HepG2 (cell line): ENCODE data around the gene PLEKHM2. TPM values are rescaled to one million over a fixed set of nuclear protein-coding genes. Genes with fewer than 3 reads are reported as not detected.

Experiments
- ATAC-seq: fragments of 200-7000 bp; cut with Tn5 transposase; 3 replicates; pipeline ENCODE4 v1.9.1; 2020; ENCODE audit warnings: mild to moderate bottlenecking, moderate library complexity
- BruUV-seq: library from RNA; stranded (reverse); fragments of 400-500 nt; replicated peaks from 2 replicates; lab custom pipeline; 2021; lab: Mats Ljungman, UMichigan
- CTCF ChIA-PET: fragments of 300-600 bp; formaldehyde crosslinking; extraction: SDS; loops from one replicate; lab custom pipeline; 2021; ENCODE audit warnings: low total read pairs, inconsistent platforms, low intra/inter-chr PET ratio; lab: Yijun Ruan, JAX
- POLR2A ChIA-PET: fragments of 350-600 bp; sonication (Branson Sonifier 250); formaldehyde crosslinking; loops from one replicate; lab custom pipeline; 2020; ENCODE audit warnings: antibody characterized with exemption, inconsistent platforms; lab: Yijun Ruan, JAX
- DNase-seq: peaks from one replicate; pipeline ENCODE4 v3.0.0-alpha.2; 2015; ENCODE audit warnings: low spot score
- FAIRE-seq: peaks from 3 replicates; lab custom pipeline; 2011; peaks lifted over from hg19 to GRCh38; lab: Jason Lieb, UNC
- H2AFZ ChIP-seq: one replicate; pipeline ENCODE4 v1.6.1; 2011; ENCODE audit warnings: low read length, inconsistent platforms
- H3K27ac ChIP-seq: fragments of 300-600 bp; 3 replicates; pipeline ENCODE4 v1.8.0; 2011; ENCODE audit warnings: mixed run types, mild to moderate bottlenecking, mixed read lengths, low read length, inconsistent platforms; ENCODE audit not compliant: insufficient read depth; ENCODE audit errors: extremely low read length
- H3K27me3 ChIP-seq, 2 experiments: fragments of 200-600 bp in 1 of 2; 2 replicates in 1 of 2; 3 replicates in 1 of 2; pipeline versions ENCODE4 v1.6.0 to v1.8.0; 2011; ENCODE audit warnings: low read length in 2 of 2, mild to moderate bottlenecking in 2 of 2, moderate library complexity in 2 of 2, inconsistent platforms in 1 of 2; ENCODE audit not compliant: insufficient read depth in 2 of 2, control insufficient read depth in 1 of 2
- H3K36me3 ChIP-seq, 2 experiments: fragments of 200-600 bp in 1 of 2; replicated peaks in 1 of 2; 2 replicates in 1 of 2; 3 replicates in 1 of 2; pipeline versions ENCODE4 v1.5.1 to v1.8.0; 2011; ENCODE audit warnings: low read length in 2 of 2, inconsistent platforms in 1 of 2; ENCODE audit not compliant: insufficient read depth in 2 of 2, control insufficient read depth in 1 of 2
- H3K4me1 ChIP-seq: 2 replicates; pipeline ENCODE4 v1.5.1; 2012; ENCODE audit warnings: low read length, inconsistent platforms; ENCODE audit not compliant: insufficient read depth
- H3K4me2 ChIP-seq: 2 replicates; pipeline ENCODE4 v1.6.0; 2011; ENCODE audit warnings: low read depth, low read length, inconsistent platforms
- H3K4me3 ChIP-seq, 3 experiments: fragments of 200-600 bp in 1 of 3; sonication (generic), shearing (Covaris generic) in 1 of 3; replicated peaks in 1 of 3; 2 replicates each; pipeline ENCODE4 v1.5.1; 2011 to 2016; ENCODE audit warnings: low read length in 3 of 3, inconsistent platforms in 2 of 3, low read depth in 2 of 3, mild to moderate bottlenecking in 2 of 3, control low read depth in 1 of 3, mixed read lengths in 1 of 3; ENCODE audit not compliant: insufficient read depth in 1 of 3
- H3K79me2 ChIP-seq: one replicate; pipeline ENCODE4 v1.6.1; 2011; ENCODE audit warnings: low read length, inconsistent platforms; ENCODE audit not compliant: insufficient read depth
- H3K9ac ChIP-seq: 2 replicates; pipeline ENCODE4 v1.6.0; 2011; ENCODE audit warnings: mild to moderate bottlenecking, low read depth, low read length, inconsistent platforms; ENCODE audit not compliant: insufficient read depth
- H3K9me3 ChIP-seq: 2 replicates; pipeline ENCODE4 v1.5.1; 2012; ENCODE audit warnings: mild to moderate bottlenecking, low read length
- H4K20me1 ChIP-seq: 2 replicates; pipeline ENCODE4 v1.6.0; 2011; ENCODE audit warnings: inconsistent platforms, mild to moderate bottlenecking, low read length, moderate library complexity; ENCODE audit not compliant: insufficient read depth
- ARNTL ChIP-seq: sonication (generic); formaldehyde crosslinking; IDR thresholded peaks from 2 replicates; pipeline ENCODE4 v1.4.0; 2020; ENCODE audit warnings: mild to moderate bottlenecking, missing genetic modification reagents
- KLF16 ChIP-seq, 2 experiments: sonication (generic) in 1 of 2; formaldehyde crosslinking in 1 of 2; IDR thresholded peaks; 2 replicates each; pipeline versions ENCODE4 v1.6.1 to v1.8.0; 2016 to 2023; ENCODE audit warnings: missing genetic modification reagents in 2 of 2, missing compliant biosample characterization in 1 of 2
- RXRA ChIP-seq: sonication (generic); formaldehyde crosslinking; IDR thresholded peaks from 2 replicates; pipeline ENCODE4 v1.5.1; 2020; ENCODE audit warnings: missing genetic modification reagents
- TEAD2 ChIP-seq: sonication (generic); formaldehyde crosslinking; IDR thresholded peaks from 2 replicates; pipeline ENCODE4 v1.9.0; 2021; ENCODE audit warnings: missing genetic modification reagents
- ZNF33A ChIP-seq: sonication (generic); formaldehyde crosslinking; IDR thresholded peaks from 2 replicates; pipeline ENCODE4 v1.5.1; 2020; ENCODE audit warnings: missing genetic modification reagents, mild to moderate bottlenecking, moderate library complexity, borderline replicate concordance
- ZNF569 ChIP-seq: sonication (generic); formaldehyde crosslinking; IDR thresholded peaks from 2 replicates; pipeline ENCODE4 v1.5.0; 2020; ENCODE audit warnings: mild to moderate bottlenecking, missing genetic modification reagents, moderate library complexity, borderline replicate concordance
- WGBS: methylation state at CpG from one replicate; pipeline ENCODE4 v1.1.6; 2017; ENCODE audit warnings: low lambda C conversion rate; 5-methylcytosine and 5-hydroxymethylcytosine counted together
- in situ Hi-C: cut with HindIII; loops from 2 replicates; pipeline ENCODE4 v1.10.0; 2017; ENCODE audit warnings: low pct_unique_long_range_greater_than_20kb; ENCODE audit not compliant: extremely low pct_ligation_motif_present
- intact Hi-C: fragments of 100-400 bp; cut with micrococcal nuclease; formaldehyde crosslinking; loops from one replicate; pipeline ENCODE4 v1.10.0; 2022; ENCODE audit not compliant: unreplicated experiment
- polyA plus RNA-seq, 8 experiments: library from polyadenylated mRNA; depleted of rRNA in 3 of 8; stranded (reverse) in 7 of 8; unstranded in 1 of 8; fragments of >200 nt; fragmentation: Illumina TruSeq in 4 of 8; extraction: Trizol in 4 of 8; gene quantifications; 2 replicates each; pipeline versions ENCODE4 v1.2.1 to v1.2.3, GENCODE V29; 2011 to 2016; ENCODE audit warnings: low read depth in 4 of 8, missing spikeins in 1 of 8, mixed read lengths in 1 of 8; ENCODE audit not compliant: insufficient read depth in 1 of 8
- total RNA-seq, 5 experiments: library from RNA; depleted of rRNA; stranded (reverse); fragments of >200 nt; fragmentation: Illumina TruSeq; extraction: Trizol; gene quantifications; 2 replicates each; pipeline ENCODE4 v1.2.3, GENCODE V29; 2016; ENCODE audit warnings: low read depth in 1 of 5
- TF ChIP-seq, protein P1 (sequence below): sonication (generic); formaldehyde crosslinking; IDR thresholded peaks from 2 replicates; pipeline ENCODE4 v1.4.0; 2020; ENCODE audit warnings: missing genetic modification reagents
- TF ChIP-seq, protein P2 (sequence below): sonication (generic); formaldehyde crosslinking; IDR thresholded peaks from 2 replicates; pipeline ENCODE4 v1.5.0; 2020; ENCODE audit warnings: missing genetic modification reagents
- TF ChIP-seq, protein P3 (sequence below): sonication (generic); formaldehyde crosslinking; IDR thresholded peaks from 2 replicates; pipeline ENCODE4 v1.4.0; 2020; ENCODE audit warnings: missing genetic modification reagents, borderline replicate concordance
- TF ChIP-seq, protein P4 (sequence below), 2 experiments: sonication (generic) in 1 of 2; formaldehyde crosslinking in 1 of 2; IDR thresholded peaks; 2 replicates each; pipeline versions ENCODE4 v1.4.0 to v1.6.1; 2016 to 2020; ENCODE audit warnings: borderline replicate concordance in 1 of 2, low read depth in 1 of 2, mild to moderate bottlenecking in 1 of 2, missing genetic modification reagents in 1 of 2

The PLEKHM2 gene
- total and polyA plus RNA-seq, 2 of the 13 experiments (the other 11 are each of a cell fraction or from before 2014, with no cell fraction given) = 16.5 to 27.3 TPM

DNA sequence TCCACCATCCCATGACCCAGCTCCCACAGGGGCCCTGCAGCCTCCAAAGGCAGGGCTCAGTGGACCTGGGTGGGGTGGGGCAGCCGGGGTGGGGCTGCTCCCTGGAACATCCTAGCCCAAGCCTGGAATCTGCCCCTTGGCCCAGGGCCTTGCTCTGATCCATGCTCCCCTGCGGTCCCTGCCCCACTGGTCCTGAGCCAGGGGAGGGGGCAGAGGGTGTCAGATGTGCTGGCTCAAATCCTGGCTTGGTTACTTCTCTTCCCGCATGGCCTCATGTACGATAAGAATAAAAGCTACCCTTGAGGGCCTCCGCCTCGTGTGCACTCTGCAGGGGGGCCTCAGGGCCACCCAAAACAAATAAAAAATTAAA is 52.8 kb downstream of the PLEKHM2 start:
- H3K27ac ChIP-seq = no peak overlapping the region
- H3K4me2 ChIP-seq = peak overlapping the region; percentile 73
- H3K4me1 ChIP-seq = peaks cover 65% of the 10 kb centered on the region
- CTCF ChIA-PET = no interaction called here
- intact Hi-C loops (loop anchor here (5.0 kb wide), 1 partner anchor 140 kb away; no protein-coding TSS in a partner anchor), in situ Hi-C loops (no loop called here)
- H3K27me3 ChIP-seq = no peaks in the 10 kb centered on the region
- ATAC-seq (no peak), DNase-seq (no peak), FAIRE-seq (no peak)
- no peak overlapping the region for H2AFZ ChIP-seq
- WGBS = 3% methylated on average over 5 of the region's 6 CpGs
- BruUV-seq = no TSS peak
- H3K9ac ChIP-seq = no peak overlapping the region
- H4K20me1 ChIP-seq = no peaks in the 10 kb centered on the region
- H3K36me3 ChIP-seq = peaks cover 2 to 5% of the 10 kb centered on the region in 2 experiments; a peak in 4 of 5 replicates
- no peaks in the 10 kb centered on the region for H3K79me2 ChIP-seq
- H3K9me3 ChIP-seq = no peaks in the 10 kb centered on the region
- POLR2A ChIA-PET = interaction anchor here (0.6 to 1.8 kb wide), 3 partner anchors 21 to 210 kb away, joined by 3 to 6 read pairs (median 3); partner anchors contain the start of gene DNAJC16
- peak overlapping the region in 1 of 3 experiments; percentile 53; a peak in 1 of 6 replicates for H3K4me3 ChIP-seq
- TF ChIP-seq, protein P1, sequence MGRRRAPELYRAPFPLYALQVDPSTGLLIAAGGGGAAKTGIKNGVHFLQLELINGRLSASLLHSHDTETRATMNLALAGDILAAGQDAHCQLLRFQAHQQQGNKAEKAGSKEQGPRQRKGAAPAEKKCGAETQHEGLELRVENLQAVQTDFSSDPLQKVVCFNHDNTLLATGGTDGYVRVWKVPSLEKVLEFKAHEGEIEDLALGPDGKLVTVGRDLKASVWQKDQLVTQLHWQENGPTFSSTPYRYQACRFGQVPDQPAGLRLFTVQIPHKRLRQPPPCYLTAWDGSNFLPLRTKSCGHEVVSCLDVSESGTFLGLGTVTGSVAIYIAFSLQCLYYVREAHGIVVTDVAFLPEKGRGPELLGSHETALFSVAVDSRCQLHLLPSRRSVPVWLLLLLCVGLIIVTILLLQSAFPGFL (CRISPR knock-in tag) = no peak
- TF ChIP-seq ZNF569 (CRISPR knock-in tag) = no peak
- TF ChIP-seq, protein P2, sequence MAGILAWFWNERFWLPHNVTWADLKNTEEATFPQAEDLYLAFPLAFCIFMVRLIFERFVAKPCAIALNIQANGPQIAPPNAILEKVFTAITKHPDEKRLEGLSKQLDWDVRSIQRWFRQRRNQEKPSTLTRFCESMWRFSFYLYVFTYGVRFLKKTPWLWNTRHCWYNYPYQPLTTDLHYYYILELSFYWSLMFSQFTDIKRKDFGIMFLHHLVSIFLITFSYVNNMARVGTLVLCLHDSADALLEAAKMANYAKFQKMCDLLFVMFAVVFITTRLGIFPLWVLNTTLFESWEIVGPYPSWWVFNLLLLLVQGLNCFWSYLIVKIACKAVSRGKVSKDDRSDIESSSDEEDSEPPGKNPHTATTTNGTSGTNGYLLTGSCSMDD (CRISPR knock-in tag) = no peak
- TF ChIP-seq, protein P3, sequence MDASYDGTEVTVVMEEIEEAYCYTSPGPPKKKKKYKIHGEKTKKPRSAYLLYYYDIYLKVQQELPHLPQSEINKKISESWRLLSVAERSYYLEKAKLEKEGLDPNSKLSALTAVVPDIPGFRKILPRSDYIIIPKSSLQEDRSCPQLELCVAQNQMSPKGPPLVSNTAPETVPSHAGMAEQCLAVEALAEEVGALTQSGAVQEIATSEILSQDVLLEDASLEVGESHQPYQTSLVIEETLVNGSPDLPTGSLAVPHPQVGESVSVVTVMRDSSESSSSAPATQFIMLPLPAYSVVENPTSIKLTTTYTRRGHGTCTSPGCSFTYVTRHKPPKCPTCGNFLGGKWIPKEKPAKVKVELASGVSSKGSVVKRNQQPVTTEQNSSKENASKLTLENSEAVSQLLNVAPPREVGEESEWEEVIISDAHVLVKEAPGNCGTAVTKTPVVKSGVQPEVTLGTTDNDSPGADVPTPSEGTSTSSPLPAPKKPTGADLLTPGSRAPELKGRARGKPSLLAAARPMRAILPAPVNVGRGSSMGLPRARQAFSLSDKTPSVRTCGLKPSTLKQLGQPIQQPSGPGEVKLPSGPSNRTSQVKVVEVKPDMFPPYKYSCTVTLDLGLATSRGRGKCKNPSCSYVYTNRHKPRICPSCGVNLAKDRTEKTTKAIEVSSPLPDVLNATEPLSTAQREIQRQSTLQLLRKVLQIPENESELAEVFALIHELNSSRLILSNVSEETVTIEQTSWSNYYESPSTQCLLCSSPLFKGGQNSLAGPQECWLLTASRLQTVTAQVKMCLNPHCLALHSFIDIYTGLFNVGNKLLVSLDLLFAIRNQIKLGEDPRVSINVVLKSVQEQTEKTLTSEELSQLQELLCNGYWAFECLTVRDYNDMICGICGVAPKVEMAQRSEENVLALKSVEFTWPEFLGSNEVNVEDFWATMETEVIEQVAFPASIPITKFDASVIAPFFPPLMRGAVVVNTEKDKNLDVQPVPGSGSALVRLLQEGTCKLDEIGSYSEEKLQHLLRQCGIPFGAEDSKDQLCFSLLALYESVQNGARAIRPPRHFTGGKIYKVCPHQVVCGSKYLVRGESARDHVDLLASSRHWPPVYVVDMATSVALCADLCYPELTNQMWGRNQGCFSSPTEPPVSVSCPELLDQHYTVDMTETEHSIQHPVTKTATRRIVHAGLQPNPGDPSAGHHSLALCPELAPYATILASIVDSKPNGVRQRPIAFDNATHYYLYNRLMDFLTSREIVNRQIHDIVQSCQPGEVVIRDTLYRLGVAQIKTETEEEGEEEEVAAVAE (CRISPR knock-in tag) = no peak
- TF ChIP-seq ZNF33A = no peak
- TF ChIP-seq ARNTL (CRISPR knock-in tag) = no peak
- no peak for TF ChIP-seq RXRA (CRISPR knock-in tag)
- no peak for TF ChIP-seq KLF16 (CRISPR knock-in tag; IDR thresholded peaks at IDR 0.05)
- TF ChIP-seq TEAD2 (CRISPR knock-in tag) = no peak
- TF ChIP-seq, protein P4, sequence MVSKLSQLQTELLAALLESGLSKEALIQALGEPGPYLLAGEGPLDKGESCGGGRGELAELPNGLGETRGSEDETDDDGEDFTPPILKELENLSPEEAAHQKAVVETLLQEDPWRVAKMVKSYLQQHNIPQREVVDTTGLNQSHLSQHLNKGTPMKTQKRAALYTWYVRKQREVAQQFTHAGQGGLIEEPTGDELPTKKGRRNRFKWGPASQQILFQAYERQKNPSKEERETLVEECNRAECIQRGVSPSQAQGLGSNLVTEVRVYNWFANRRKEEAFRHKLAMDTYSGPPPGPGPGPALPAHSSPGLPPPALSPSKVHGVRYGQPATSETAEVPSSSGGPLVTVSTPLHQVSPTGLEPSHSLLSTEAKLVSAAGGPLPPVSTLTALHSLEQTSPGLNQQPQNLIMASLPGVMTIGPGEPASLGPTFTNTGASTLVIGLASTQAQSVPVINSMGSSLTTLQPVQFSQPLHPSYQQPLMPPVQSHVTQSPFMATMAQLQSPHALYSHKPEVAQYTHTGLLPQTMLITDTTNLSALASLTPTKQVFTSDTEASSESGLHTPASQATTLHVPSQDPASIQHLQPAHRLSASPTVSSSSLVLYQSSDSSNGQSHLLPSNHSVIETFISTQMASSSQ (IDR thresholded peaks at IDR 0.05; ENCODE audit: low read depth) = no peak
- TF ChIP-seq, protein P4 (CRISPR knock-in tag; IDR thresholded peaks at IDR 0.05; ENCODE audit: borderline replicate concordance) = no peak
